Activated naive CD4-positive, alpha-beta T cell treated with anti-CD3 and anti-CD28 coated beads, Interleukin-2, amount 50 U/mL, for 24 hours (primary cell): Measurements from ENCODE around the gene GLIPR1L2.
"Not testable (repeated sequence)": the region's sequence is repeated elsewhere in the genome, so short reads cannot be mapped to it uniquely, and the experiment has no call there.

Experiments
- H3K27ac Mint-ChIP-seq: one replicate; pipeline ENCODE4 v1.8.0; 2021; ENCODE audit warnings: mild to moderate bottlenecking, mixed read lengths
- H3K27me3 Mint-ChIP-seq: one replicate; pipeline ENCODE4 v1.8.0; 2021; ENCODE audit warnings: mixed read lengths
- H3K36me3 Mint-ChIP-seq: one replicate; pipeline ENCODE4 v1.8.0; 2021; ENCODE audit warnings: mixed read lengths
- H3K4me1 Mint-ChIP-seq: one replicate; pipeline ENCODE4 v1.8.0; 2021; ENCODE audit warnings: mixed read lengths
- H3K4me3 Mint-ChIP-seq: one replicate; pipeline ENCODE4 v1.8.0; 2021; ENCODE audit warnings: mild to moderate bottlenecking, mixed read lengths
- H3K9me3 Mint-ChIP-seq: one replicate; pipeline ENCODE4 v1.8.0; 2021; ENCODE audit warnings: mixed read lengths

The GLIPR1L2 gene

GRCh38 chr12:75445137-75445507 lies 54.2 kb downstream of the GLIPR1L2 start:
- H3K4me3 Mint-ChIP-seq, H3K27ac Mint-ChIP-seq, H3K36me3 Mint-ChIP-seq, H3K4me1 Mint-ChIP-seq, H3K27me3 Mint-ChIP-seq, H3K9me3 Mint-ChIP-seq: not testable (repeated sequence)

GRCh38 chr12:75446857-75447256 lies 56.0 kb downstream of the GLIPR1L2 start:
- H3K4me3 Mint-ChIP-seq, result no peak overlapping the region
- H3K36me3 Mint-ChIP-seq, result no peaks in the 10 kb centered on the region
- no peaks in the 10 kb centered on the region for H3K9me3 Mint-ChIP-seq
- H3K27me3 Mint-ChIP-seq, result peaks cover 3% of the 10 kb centered on the region
- no peak overlapping the region for H3K27ac Mint-ChIP-seq
- H3K4me1 Mint-ChIP-seq, result no peaks in the 10 kb centered on the region

GRCh38 chr12:75447691-75448393 lies 57.0 kb downstream of the GLIPR1L2 start:
- Mint-ChIP-seq H3K9me3 (no peaks in the 10 kb centered on the region), H3K4me1 (no peaks in the 10 kb centered on the region), H3K27ac (no peak overlapping the region)

GRCh38 chr12:75452675-75453330 lies 61.9 kb downstream of the GLIPR1L2 start:
- Mint-ChIP-seq H3K27me3 (no peaks in the 10 kb centered on the region), H3K4me3 (no peak overlapping the region), H3K36me3 (no peaks in the 10 kb centered on the region), H3K27ac (no peak overlapping the region), H3K4me1 (peaks cover 17% of the 10 kb centered on the region), H3K9me3 (no peaks in the 10 kb centered on the region)

More at GRCh38 chr12:75447691-75448393, 57.0 kb downstream of the GLIPR1L2 start:
- Mint-ChIP-seq H3K36me3 (no peaks in the 10 kb centered on the region), H3K27me3 (peaks cover 2% of the 10 kb centered on the region), H3K4me3 (no peak overlapping the region)

- no peak overlapping the region for H3K4me3 Mint-ChIP-seq
- peak overlapping the region; percentile 15 for H3K27ac Mint-ChIP-seq
- H3K36me3 Mint-ChIP-seq, result peaks cover 1% of the 10 kb centered on the region
- no peaks in the 10 kb centered on the region for H3K27me3 Mint-ChIP-seq
- no peaks in the 10 kb centered on the region for H3K9me3 Mint-ChIP-seq
- H3K4me1 Mint-ChIP-seq, result peaks cover 25% of the 10 kb centered on the region
Measured at GRCh38 chr12:75455839-75456238, 65.0 kb downstream of the GLIPR1L2 start.

GRCh38 chr12:75457191-75457590 lies 66.3 kb downstream of the GLIPR1L2 start:
- Mint-ChIP-seq H3K36me3 (peaks cover 1% of the 10 kb centered on the region), H3K4me1 (peaks cover 25% of the 10 kb centered on the region), H3K4me3 (no peak overlapping the region), H3K9me3 (no peaks in the 10 kb centered on the region), H3K27ac (no peak overlapping the region), H3K27me3 (no peaks in the 10 kb centered on the region)

GRCh38 chr12:75457866-75458265 lies 67.0 kb downstream of the GLIPR1L2 start:
- H3K36me3 Mint-ChIP-seq, H3K9me3 Mint-ChIP-seq, H3K27me3 Mint-ChIP-seq, H3K4me3 Mint-ChIP-seq, H3K27ac Mint-ChIP-seq: not testable (repeated sequence)
- H3K4me1 Mint-ChIP-seq, result peaks cover 25% of the 10 kb centered on the region

GRCh38 chr12:75459755-75460154 lies 68.9 kb downstream of the GLIPR1L2 start:
- H3K36me3 Mint-ChIP-seq, result peaks cover 1% of the 10 kb centered on the region
- H3K4me3 Mint-ChIP-seq, result no peak overlapping the region
- H3K4me1 Mint-ChIP-seq, result peaks cover 25% of the 10 kb centered on the region
- no peaks in the 10 kb centered on the region for H3K27me3 Mint-ChIP-seq
- no peaks in the 10 kb centered on the region for H3K9me3 Mint-ChIP-seq
- no peak overlapping the region for H3K27ac Mint-ChIP-seq

GRCh38 chr12:75460204-75460603 lies 69.3 kb downstream of the GLIPR1L2 start:
- no peaks in the 10 kb centered on the region for H3K27me3 Mint-ChIP-seq
- H3K36me3 Mint-ChIP-seq, result peaks cover 1% of the 10 kb centered on the region
- H3K9me3 Mint-ChIP-seq, result no peaks in the 10 kb centered on the region
- H3K4me1 Mint-ChIP-seq, result peaks cover 25% of the 10 kb centered on the region
- no peak overlapping the region for H3K4me3 Mint-ChIP-seq
- H3K27ac Mint-ChIP-seq, result no peak overlapping the region

GRCh38 chr12:75471902-75472890 lies 81.3 kb downstream of the GLIPR1L2 start:
- Mint-ChIP-seq H3K27ac (no peak overlapping the region), H3K36me3 (no peaks in the 10 kb centered on the region), H3K27me3 (no peaks in the 10 kb centered on the region), H3K9me3 (no peaks in the 10 kb centered on the region), H3K4me1 (peaks cover 9% of the 10 kb centered on the region), H3K4me3 (no peak overlapping the region)

- Mint-ChIP-seq H3K36me3 (no peaks in the 10 kb centered on the region), H3K27me3 (no peaks in the 10 kb centered on the region), H3K27ac (no peak overlapping the region), H3K4me3 (no peak overlapping the region), H3K4me1 (peaks cover 29% of the 10 kb centered on the region), H3K9me3 (no peaks in the 10 kb centered on the region)
Measured at GRCh38 chr12:75474116-75474515, 83.2 kb downstream of the GLIPR1L2 start.

GRCh38 chr12:75476071-75476470 lies 85.2 kb downstream of the GLIPR1L2 start:
- H3K27ac Mint-ChIP-seq, result no peak overlapping the region

GRCh38 chr12:75477137-75477536 lies 86.2 kb downstream of the GLIPR1L2 start:
- H3K4me1 Mint-ChIP-seq, result peaks cover 57% of the 10 kb centered on the region
- peak overlapping the region; percentile 15 for H3K27ac Mint-ChIP-seq
- no peaks in the 10 kb centered on the region for H3K9me3 Mint-ChIP-seq
- no peaks in the 10 kb centered on the region for H3K27me3 Mint-ChIP-seq
- no peaks in the 10 kb centered on the region for H3K36me3 Mint-ChIP-seq
- no peak overlapping the region for H3K4me3 Mint-ChIP-seq

More at GRCh38 chr12:75476071-75476470, 85.2 kb downstream of the GLIPR1L2 start:
- Mint-ChIP-seq H3K9me3 (no peaks in the 10 kb centered on the region), H3K4me1 (peaks cover 46% of the 10 kb centered on the region), H3K36me3 (no peaks in the 10 kb centered on the region), H3K27me3 (no peaks in the 10 kb centered on the region), H3K4me3 (no peak overlapping the region)

GRCh38 chr12:75478116-75478794 lies 87.4 kb downstream of the GLIPR1L2 start:
- Mint-ChIP-seq H3K9me3 (no peaks in the 10 kb centered on the region), H3K27me3 (no peaks in the 10 kb centered on the region), H3K4me1 (peaks cover 68% of the 10 kb centered on the region), H3K27ac (peak overlapping the region; percentile 90), H3K4me3 (no peak overlapping the region), H3K36me3 (peaks cover under 1% of the 10 kb centered on the region)

GRCh38 chr12:75479963-75480461 lies 89.1 kb downstream of the GLIPR1L2 start:
- Mint-ChIP-seq H3K4me3 (peak overlapping the region; percentile 76), H3K27ac (peak overlapping the region; percentile 90), H3K4me1 (peaks cover 86% of the 10 kb centered on the region), H3K27me3 (no peaks in the 10 kb centered on the region), H3K36me3 (peaks cover 4% of the 10 kb centered on the region), H3K9me3 (no peaks in the 10 kb centered on the region)
